H9 (cell line): Measurements from ENCODE around the gene ROPN1B. TPM values are rescaled to one million over a fixed set of nuclear protein-coding genes. Genes with fewer than 3 reads are reported as not detected.

ENCODE experiments used
- DNase-seq: peaks from one replicate; pipeline ENCODE4 v3.0.0-alpha.2; 2017
- H2AFZ ChIP-seq: one replicate; pipeline ENCODE4 v1.6.1; 2013; ENCODE audit warnings: mild to moderate bottlenecking, low read length, control low read depth, moderate library complexity
- H2AK5ac ChIP-seq: 2 replicates; pipeline ENCODE4 v1.6.1; 2013; ENCODE audit warnings: low read length, control low read depth, mixed read lengths; ENCODE audit not compliant: insufficient read length
- H2BK120ac ChIP-seq: one replicate; pipeline ENCODE4 v1.6.1; 2013; ENCODE audit warnings: low read depth, mild to moderate bottlenecking, low read length, control low read depth, inconsistent platforms; ENCODE audit not compliant: poor library complexity, severe bottlenecking
- H2BK12ac ChIP-seq: 2 replicates; pipeline ENCODE4 v1.6.1; 2013; ENCODE audit warnings: low read length, control low read depth, mixed read lengths, low read depth; ENCODE audit not compliant: insufficient read length
- H2BK15ac ChIP-seq: 2 replicates; pipeline ENCODE4 v1.6.1; 2013; ENCODE audit warnings: low read depth, low read length, control low read depth
- H2BK20ac ChIP-seq: one replicate; pipeline ENCODE4 v1.6.1; 2013; ENCODE audit warnings: low read depth, mild to moderate bottlenecking, low read length, control low read depth, inconsistent platforms; ENCODE audit not compliant: poor library complexity, severe bottlenecking
- H2BK5ac ChIP-seq: 2 replicates; pipeline ENCODE4 v1.6.1; 2013; ENCODE audit warnings: low read length, control low read depth, mixed read lengths; ENCODE audit not compliant: insufficient read length
- H3K14ac ChIP-seq: 2 replicates; pipeline ENCODE4 v1.6.1; 2013; ENCODE audit warnings: low read length, control low read depth; ENCODE audit not compliant: insufficient read depth
- H3K18ac ChIP-seq: 2 replicates; pipeline ENCODE4 v1.6.1; 2013; ENCODE audit warnings: low read depth, mild to moderate bottlenecking, mixed read lengths, low read length, control low read depth; ENCODE audit not compliant: insufficient read length
- H3K23ac ChIP-seq: 2 replicates; pipeline ENCODE4 v1.6.1; 2013; ENCODE audit warnings: low read length, control low read depth, mixed read lengths, low read depth; ENCODE audit not compliant: insufficient read length
- H3K23me2 ChIP-seq: 2 replicates; pipeline ENCODE4 v1.6.1; 2013; ENCODE audit warnings: low read depth, mild to moderate bottlenecking, mixed read lengths, low read length, control low read depth; ENCODE audit not compliant: insufficient read length, poor library complexity, severe bottlenecking
- H3K27ac ChIP-seq: 2 replicates; pipeline ENCODE4 v1.5.1; 2013; ENCODE audit warnings: low read length, control low read depth, mixed read lengths, low read depth; ENCODE audit not compliant: insufficient read length
- H3K27me3 ChIP-seq: 2 replicates; pipeline ENCODE4 v1.6.1; 2013; ENCODE audit warnings: low read length, control low read depth, inconsistent platforms; ENCODE audit not compliant: insufficient read depth
- H3K4ac ChIP-seq: 2 replicates; pipeline ENCODE4 v1.6.1; 2013; ENCODE audit warnings: low read depth, mild to moderate bottlenecking, control low read depth, inconsistent platforms, low read length, moderate library complexity
- H3K4me1 ChIP-seq: 2 replicates; pipeline ENCODE4 v1.6.1; 2013; ENCODE audit warnings: low read length, control low read depth, inconsistent platforms; ENCODE audit not compliant: insufficient read depth
- H3K4me2 ChIP-seq: 2 replicates; pipeline ENCODE4 v1.6.1; 2013; ENCODE audit warnings: low read length, control low read depth, mixed read lengths; ENCODE audit not compliant: insufficient read length, insufficient read depth
- H3K56ac ChIP-seq: 2 replicates; pipeline ENCODE4 v1.6.1; 2013; ENCODE audit warnings: low read depth, mild to moderate bottlenecking, mixed read lengths, low read length, control low read depth; ENCODE audit not compliant: insufficient read length
- H3K79me1 ChIP-seq: 2 replicates; pipeline ENCODE4 v1.6.1; 2013; ENCODE audit warnings: low read depth, mild to moderate bottlenecking, moderate library complexity, low read length, control low read depth, inconsistent platforms; ENCODE audit not compliant: insufficient read depth, poor library complexity, severe bottlenecking
- H3K79me2 ChIP-seq: 2 replicates; pipeline ENCODE4 v1.6.1; 2013; ENCODE audit warnings: low read length, control low read depth, inconsistent platforms; ENCODE audit not compliant: insufficient read depth
- H3K9ac ChIP-seq: 2 replicates; pipeline ENCODE4 v1.6.1; 2013; ENCODE audit warnings: low read length, control low read depth, mixed read lengths; ENCODE audit not compliant: insufficient read length; ENCODE audit errors: extremely low read depth
- H3K9me3 ChIP-seq: one replicate; pipeline ENCODE4 v1.6.1; 2013; ENCODE audit warnings: low read depth, low read length, inconsistent platforms; ENCODE audit not compliant: control insufficient read depth
- H3T11ph ChIP-seq: one replicate; pipeline ENCODE4 v1.6.1; 2013; ENCODE audit warnings: mild to moderate bottlenecking, low read length, control low read depth, inconsistent platforms
- H4K20me1 ChIP-seq: one replicate; pipeline ENCODE4 v1.6.1; 2013; ENCODE audit not compliant: control insufficient read depth, insufficient read length, insufficient read depth
- H4K5ac ChIP-seq: 2 replicates; pipeline ENCODE4 v1.6.1; 2013; ENCODE audit warnings: low read depth, mild to moderate bottlenecking, mixed read lengths, low read length, control low read depth; ENCODE audit not compliant: insufficient read length
- H4K8ac ChIP-seq: replicated peaks from 2 replicates; pipeline ENCODE4 v1.6.1; 2013; ENCODE audit warnings: low read length, control low read depth, mixed read lengths, low read depth; ENCODE audit not compliant: insufficient read length
- H4K91ac ChIP-seq: 2 replicates; pipeline ENCODE4 v1.6.1; 2013; ENCODE audit warnings: low read depth, mild to moderate bottlenecking, moderate library complexity, mixed read lengths, low read length, control low read depth; ENCODE audit not compliant: insufficient read length
- H3K27ac Mint-ChIP-seq, 3 experiments: 2 replicates in 2 of 3; 3 replicates in 1 of 3; pipeline ENCODE4 v1.8.0; 2020 to 2021; ENCODE audit warnings: mixed read lengths in 3 of 3, mild to moderate bottlenecking in 1 of 3, moderate library complexity in 1 of 3
- H3K27me3 Mint-ChIP-seq: 2 replicates; pipeline ENCODE4 v1.8.0; 2021; ENCODE audit warnings: low read depth, mild to moderate bottlenecking, moderate library complexity, mixed read lengths
- H3K36me3 Mint-ChIP-seq, 3 experiments: 2 replicates in 2 of 3; 3 replicates in 1 of 3; pipeline ENCODE4 v1.8.0; 2020 to 2021; ENCODE audit warnings: low read depth in 3 of 3, mixed read lengths in 3 of 3; ENCODE audit not compliant: insufficient read depth in 1 of 3
- H3K4me1 Mint-ChIP-seq, 2 experiments: 2 replicates each; pipeline ENCODE4 v1.8.0; 2020; ENCODE audit warnings: mixed read lengths in 2 of 2
- H3K4me3 Mint-ChIP-seq, 2 experiments: 2 replicates in 1 of 2; 3 replicates in 1 of 2; pipeline ENCODE4 v1.8.0; 2020 to 2021; ENCODE audit warnings: mild to moderate bottlenecking in 2 of 2, mixed read lengths in 2 of 2, moderate library complexity in 1 of 2
- H3K9me3 Mint-ChIP-seq, 2 experiments: 2 replicates in 1 of 2; 3 replicates in 1 of 2; pipeline ENCODE4 v1.8.0; 2020; ENCODE audit warnings: mild to moderate bottlenecking in 2 of 2, mixed read lengths in 2 of 2, moderate library complexity in 1 of 2
- CTCF ChIP-seq: fragments of 200-600 bp; sonication (generic); conservative IDR thresholded peaks from 3 replicates; pipeline ENCODE4 v1.8.0; 2021; ENCODE audit warnings: antibody characterized with exemption, mild to moderate bottlenecking
- WGBS: extraction: QIAGEN DNeasy Blood & Tissue Kit; methylation state at CpG from one replicate; pipeline ENCODE4 v1.1.7; 2013; ENCODE audit warnings: missing lambda C conversion rate, low lambda C conversion rate, mixed read lengths; ENCODE audit not compliant: insufficient read length; ENCODE audit errors: extremely low coverage; 5-methylcytosine and 5-hydroxymethylcytosine counted together
- total RNA-seq: library from RNA; stranded (reverse); gene quantifications from 2 replicates; pipeline ENCODE4 v1.2.1, GENCODE V29; 2021

Gene ROPN1B
- total RNA-seq, 1 experiment from 2014 or later, result not detected

GRCh38 chr3:126031981-126032471 lies 63.0 kb downstream of the ROPN1B start:
- Histone ChIP-seq H3K27me3 (no peaks in the 10 kb centered on the region), H2BK12ac (no peak overlapping the region), H3K4me1 (peaks cover 3% of the 10 kb centered on the region; the same call in 1 of the 2 replicates), H3K56ac (no peak overlapping the region), H3K9me3 (peaks cover 15% of the 10 kb centered on the region), H3K23ac (no peak overlapping the region), H3K79me1 (no peaks in the 10 kb centered on the region), H2BK120ac (no peak overlapping the region), H3K23me2 (no peaks in the 10 kb centered on the region), H2BK20ac (no peak overlapping the region), H3T11ph (no peak overlapping the region), H2AK5ac (no peak overlapping the region), H3K4ac (no peak overlapping the region), H4K8ac (no peak overlapping the region), H3K14ac (no peak overlapping the region; the same call in 1 of the 2 replicates), H2AFZ (no peak overlapping the region), H2BK5ac (no peak overlapping the region), H3K4me2 (no peak overlapping the region), H3K9ac (no peak overlapping the region), H3K79me2 (no peaks in the 10 kb centered on the region), H2BK15ac (no peak overlapping the region), H4K20me1 (no peaks in the 10 kb centered on the region), H4K5ac (no peak overlapping the region), H3K27ac (no peak overlapping the region), H4K91ac (no peak overlapping the region), H3K18ac (no peak overlapping the region)
- no peak for TF ChIP-seq CTCF
- Mint-ChIP-seq H3K9me3 (peaks cover 24 to 25% of the 10 kb centered on the region in 2 experiments), H3K27me3 (peaks cover 3% of the 10 kb centered on the region), H3K27ac (peak overlapping the region in 1 of 3 experiments; percentile 42; a peak in 2 of 7 replicates), H3K4me1 (peaks cover 8 to 12% of the 10 kb centered on the region in 2 experiments), H3K4me3 (no peak overlapping the region), H3K36me3 (peaks cover 35 to 60% (median 36%) of the 10 kb centered on the region in 3 experiments)
- DNase-seq, result peak; percentile 30
- WGBS, result no CpG with 5 or more reads among the region's 9 CpGs

Other genes starting within 250 kb of the ROPN1B start
- gene SLC41A3, start 114.9 kb downstream of the ROPN1B start, total RNA-seq, result 35.5 and 37.3 TPM in 2 replicates
- 0.68 and 0.90 TPM in 2 replicates for gene ALDH1L1, start 211.4 kb downstream of the ROPN1B start, total RNA-seq